Measurements from ENCODE around the gene SNRNP25.

Gene SNRNP25

GRCh38 chr16:104928-105327, 51.3 kb downstream of the SNRNP25 start:
- no peak for DNase-seq

- no peak for DNase-seq
These were observed 51.9 kb downstream of the SNRNP25 start for GRCh38 chr16:105521-105920.

- DNase-seq: peak; percentile 80
These were observed 53.1 kb downstream of the SNRNP25 start for GRCh38 chr16:106623-107324.
